GM18499 (cell line): Measurements from ENCODE around the gene C1QTNF1.

Experiments used
- ATAC-seq: cut with Tn5 transposase; IDR thresholded peaks from one replicate; pipeline ENCODE4 v1.9.1; 2021; ENCODE audit warnings: moderate number of reproducible peaks; ENCODE audit not compliant: insufficient read depth, unreplicated experiment

The C1QTNF1 gene

DNA sequence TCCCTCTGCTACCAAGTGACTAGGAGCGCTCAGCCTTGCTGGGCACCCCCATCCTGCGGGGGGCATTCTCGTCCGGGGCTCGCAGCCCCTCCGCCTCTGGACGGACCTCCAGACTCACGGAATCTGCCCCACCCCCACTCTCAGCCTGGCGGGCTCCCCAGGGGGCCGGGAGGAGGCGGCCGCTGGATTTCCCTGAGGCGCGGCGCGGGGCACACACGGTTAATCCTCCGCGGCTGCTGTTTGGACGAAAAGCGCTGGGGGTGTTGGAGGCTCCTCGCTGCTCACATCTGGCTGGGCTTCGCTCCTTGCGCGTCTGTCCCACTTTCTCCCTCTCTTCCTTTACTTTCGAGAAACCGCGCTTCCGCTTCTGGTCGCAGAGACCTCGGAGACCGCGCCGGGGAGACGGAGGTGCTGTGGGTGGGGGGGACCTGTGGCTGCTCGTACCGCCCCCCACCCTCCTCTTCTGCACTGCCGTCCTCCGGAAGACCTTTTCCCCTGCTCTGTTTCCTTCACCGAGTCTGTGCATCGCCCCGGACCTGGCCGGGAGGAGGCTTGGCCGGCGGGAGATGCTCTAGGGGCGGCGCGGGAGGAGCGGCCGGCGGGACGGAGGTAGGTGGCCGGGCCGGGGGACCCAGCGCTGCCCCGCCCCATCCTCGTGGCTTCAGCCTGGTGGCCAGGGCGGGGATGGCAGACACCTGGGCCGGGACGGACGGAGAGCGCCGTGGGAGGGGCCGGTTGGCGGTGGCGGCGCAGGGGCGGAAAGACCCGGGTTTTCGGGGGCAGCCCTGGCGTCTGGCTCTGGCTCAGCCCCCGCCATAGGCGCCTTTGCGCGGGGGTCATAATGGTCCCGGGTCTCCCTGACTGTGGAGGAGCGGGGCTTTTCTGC is at the start of gene C1QTNF1:
C1QTNF1 (plus strand) TSS at position 284 of the 886 bp plus-strand sequence. CDS start 19,800 bp downstream, outside the sequence.
- ATAC-seq = no peak

GRCh38 chr17:78974635-78975591 is 49.1 kb upstream of the C1QTNF1 start:
- no peak for ATAC-seq

- ATAC-seq = no peak
Measured at GRCh38 chr17:78976907-78977680, 46.9 kb upstream of the C1QTNF1 start.

- no peak for ATAC-seq
Measured at GRCh38 chr17:78977681-78977943, 46.4 kb upstream of the C1QTNF1 start.

- no peak for ATAC-seq
Measured at GRCh38 chr17:78977997-78978973, 45.7 kb upstream of the C1QTNF1 start.

DNA sequence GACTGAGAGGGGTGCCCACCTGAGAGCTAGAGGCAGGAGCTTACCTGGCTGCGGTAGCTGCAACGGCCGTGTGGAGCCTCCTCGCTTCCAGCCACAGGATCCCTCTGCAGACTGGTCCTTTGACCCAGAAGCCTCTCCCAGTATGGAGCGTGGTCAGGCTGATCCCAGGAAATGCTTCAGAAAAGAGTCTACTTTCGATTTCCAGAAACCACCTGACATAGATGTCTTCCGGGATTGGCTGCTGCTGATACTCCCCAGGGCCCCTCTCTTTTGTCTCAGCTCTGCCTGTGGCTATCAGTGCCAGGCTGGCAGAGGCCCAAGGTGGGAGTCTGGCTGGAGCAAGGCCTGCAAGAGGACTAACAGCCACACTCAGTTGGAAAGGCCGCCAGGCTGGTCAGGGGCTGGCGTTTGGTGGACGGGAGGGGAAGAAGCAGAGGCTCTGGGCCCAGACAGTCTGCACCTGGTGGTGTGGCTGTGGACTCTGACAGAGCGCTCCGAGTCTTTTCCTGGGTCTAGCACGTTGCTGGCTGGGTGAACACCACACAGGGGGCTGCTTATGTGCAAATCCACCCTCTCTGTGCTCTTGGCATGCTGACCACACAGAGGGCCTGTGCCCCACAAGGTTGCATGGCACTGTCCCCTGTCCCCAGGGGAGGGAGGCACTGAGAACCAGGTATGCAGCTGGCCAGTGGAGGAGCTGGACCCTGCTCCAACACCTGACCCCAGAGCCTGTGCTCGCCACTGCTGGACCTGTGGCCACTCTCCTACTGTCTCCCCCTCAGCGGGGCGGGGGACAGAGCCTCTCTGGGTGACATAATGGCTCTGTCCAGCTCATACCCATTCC is 44.0 kb upstream of the C1QTNF1 start, which contains the start of gene LGALS3BP:
LGALS3BP (minus strand) TSS at position 144 of the 844 bp plus-strand sequence. CDS start 2,732 bp downstream, outside the sequence.
- ATAC-seq = no peak

DNA sequence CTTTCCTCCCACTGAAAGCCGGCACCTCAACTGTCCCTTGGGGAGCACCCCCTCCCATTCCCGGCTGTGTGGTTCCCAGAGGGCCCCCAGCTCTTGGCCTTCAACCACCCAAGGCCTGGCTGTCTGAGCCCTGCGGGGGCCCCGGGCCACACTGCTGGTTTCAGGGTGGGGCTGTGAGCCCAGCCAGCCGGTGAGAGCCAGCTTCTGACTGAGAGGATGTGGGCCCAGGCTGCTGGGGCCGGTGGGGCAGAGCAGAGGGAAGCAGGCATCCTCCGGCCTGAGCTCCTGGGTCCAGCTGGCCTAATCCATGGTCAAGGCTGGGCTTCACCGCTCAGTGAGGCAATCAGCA is 43.4 kb upstream of the C1QTNF1 start:
- no peak for ATAC-seq

DNA sequence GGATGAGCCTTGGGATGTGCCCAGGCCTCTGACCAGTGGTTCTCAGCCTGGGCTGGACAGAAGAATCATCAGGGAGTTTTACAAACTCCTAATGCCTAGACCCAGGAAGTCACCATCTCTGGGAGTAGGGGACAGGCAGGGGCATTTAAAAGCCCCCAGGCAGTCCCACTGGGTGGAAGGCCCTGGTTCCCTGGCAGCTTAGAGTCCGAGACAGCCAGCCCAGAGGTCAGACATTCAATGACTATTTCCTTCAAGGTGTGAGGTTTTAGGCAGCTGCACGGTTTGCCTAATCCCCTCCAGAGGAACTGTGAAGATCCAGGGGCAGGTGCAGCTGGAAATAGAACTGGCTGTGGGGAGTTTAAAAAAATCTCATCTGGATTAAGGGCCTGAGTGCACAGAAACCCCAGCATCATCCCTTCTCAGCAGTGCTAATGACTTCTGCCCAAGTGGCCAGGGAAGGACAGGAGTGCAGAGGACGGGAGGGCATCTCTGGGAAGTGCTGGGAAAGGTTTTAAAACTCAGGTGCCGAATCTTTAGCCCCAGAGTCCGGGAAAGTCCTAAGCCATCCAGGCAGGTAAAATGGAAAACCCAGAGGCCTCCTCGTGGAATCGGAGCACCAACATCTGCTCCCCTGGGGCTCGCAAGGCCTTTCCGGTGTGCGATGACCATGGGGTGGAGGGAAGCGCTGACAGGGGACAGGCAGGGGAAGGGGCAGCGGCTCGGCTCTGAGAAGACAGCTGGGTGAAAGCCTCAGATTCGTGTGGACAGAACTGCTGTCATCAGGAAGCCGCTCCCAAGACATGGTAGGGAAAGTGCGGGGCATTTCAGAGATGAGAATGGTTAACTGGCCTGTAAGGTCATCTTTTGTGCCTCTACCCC is 42.7 kb upstream of the C1QTNF1 start:
- no peak for ATAC-seq

DNA sequence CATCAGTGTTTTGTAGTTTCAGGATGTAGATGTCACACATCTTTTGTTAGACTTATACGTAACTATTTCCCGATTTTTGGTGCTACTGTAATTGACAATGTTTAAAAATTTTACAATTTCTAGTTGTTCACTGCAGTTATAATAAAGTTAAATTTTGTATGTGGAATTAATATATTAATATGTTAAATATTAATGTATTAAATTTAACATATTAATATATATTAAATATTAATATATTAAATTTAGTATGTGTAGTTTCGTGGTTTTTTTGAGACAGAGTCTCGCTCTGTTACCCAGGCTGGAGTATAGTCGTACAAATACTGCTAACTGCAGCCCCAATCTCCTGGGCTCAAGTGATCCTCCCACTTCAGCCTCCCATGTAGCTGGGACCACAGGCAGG is 38.6 kb upstream of the C1QTNF1 start:
- ATAC-seq = no peak

GRCh38 chr17:78986048-78986648 is 37.8 kb upstream of the C1QTNF1 start:
- ATAC-seq = no peak

DNA sequence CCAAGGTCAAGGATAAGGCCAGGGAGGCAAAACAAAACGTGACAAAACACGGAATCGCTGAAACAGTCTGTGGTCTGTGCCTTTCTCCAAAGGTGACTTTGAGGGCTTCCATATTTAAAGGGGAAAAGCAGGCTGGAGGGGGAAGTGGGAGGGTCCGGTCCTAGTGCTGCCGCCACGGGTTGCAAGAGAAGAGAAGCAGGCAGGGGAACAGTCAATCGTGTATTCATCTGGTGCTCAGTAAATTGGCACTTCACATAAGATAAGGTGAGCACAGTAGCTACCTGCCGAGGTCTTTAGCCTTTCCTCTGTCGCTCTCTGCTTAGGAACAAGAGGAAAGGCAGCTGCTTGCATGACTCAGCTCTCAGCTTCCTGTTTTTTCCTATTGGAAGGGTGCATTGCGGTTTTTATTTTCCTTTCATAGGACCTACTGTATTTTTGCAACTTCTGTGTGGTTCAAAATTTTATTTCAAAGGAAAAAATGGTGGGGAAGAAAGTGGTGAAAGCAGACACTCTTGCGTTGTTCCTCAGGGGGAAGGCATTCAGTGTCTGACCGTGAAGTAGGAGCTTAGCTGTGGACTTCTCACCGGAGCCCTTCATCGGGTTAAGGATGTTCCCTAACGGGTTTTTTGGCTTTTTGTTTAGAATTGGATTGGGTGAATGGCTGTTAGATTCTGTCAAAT is 37.2 kb upstream of the C1QTNF1 start:
- ATAC-seq = no peak

- no peak for ATAC-seq
Measured at GRCh38 chr17:78988152-78988551, 35.8 kb upstream of the C1QTNF1 start.

DNA sequence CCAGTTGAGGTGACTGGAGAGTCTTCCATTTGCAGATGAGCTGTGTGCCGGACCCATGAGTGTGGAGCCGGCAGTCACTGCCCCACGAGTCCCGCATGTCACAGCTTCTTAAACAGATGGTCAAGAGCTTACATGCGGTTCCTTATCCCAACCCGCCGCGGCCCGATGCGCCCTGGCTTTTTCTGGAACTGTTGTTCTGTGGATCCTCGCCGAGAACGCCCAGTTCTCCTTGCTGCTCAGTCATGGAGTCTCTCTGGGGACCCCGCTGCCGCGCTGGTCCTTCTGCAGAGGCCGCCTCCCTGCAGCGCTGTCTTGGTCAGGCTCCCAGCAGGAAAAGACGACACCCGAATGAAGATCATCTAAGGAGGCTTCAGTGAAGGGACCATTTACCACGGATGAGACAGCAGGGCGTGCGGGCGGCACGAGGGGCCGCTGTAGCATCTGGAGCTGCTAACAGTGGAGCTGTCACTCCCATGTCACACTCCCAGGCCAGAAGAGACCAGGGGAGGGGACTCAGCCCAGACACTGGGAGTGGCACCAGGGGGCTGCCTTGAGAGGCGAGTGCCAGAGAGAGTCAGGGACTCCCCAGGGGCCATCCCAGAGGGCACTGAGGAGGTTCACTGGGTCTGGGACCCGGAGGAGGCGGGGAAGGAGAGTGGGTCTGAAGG is 33.5 kb upstream of the C1QTNF1 start:
- no peak for ATAC-seq

- no peak for ATAC-seq
Measured at GRCh38 chr17:78991017-78991738, 32.8 kb upstream of the C1QTNF1 start.

DNA sequence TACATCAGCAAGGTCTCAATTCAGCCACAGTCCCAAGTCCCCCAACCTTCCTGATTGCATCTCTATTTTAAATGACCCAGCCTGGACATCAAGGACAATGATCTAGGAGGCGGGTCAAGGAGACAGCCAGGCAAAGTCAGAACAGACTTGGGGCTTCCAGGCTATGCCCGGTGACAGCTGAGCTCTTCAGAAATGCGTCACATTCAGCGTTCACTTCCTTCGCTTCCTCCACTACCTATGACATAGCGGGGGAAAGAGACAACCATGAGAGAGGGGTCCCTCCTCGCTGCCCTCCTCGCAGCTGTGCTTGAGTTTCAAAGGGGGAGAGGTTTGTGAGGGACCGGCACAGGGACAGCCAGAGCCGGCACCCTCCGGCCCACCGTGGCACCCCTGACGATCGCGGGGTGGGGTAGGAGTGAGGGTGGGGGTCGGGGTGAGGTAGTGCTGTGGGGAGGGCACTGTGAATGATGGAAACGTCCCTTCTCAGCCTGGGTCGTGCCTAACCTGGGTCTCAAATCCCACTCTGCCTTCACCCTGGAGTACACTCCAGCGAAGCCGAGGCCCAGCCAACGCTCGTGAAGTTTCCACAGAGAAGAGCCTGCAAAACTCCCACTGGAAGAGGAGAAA is 31.9 kb upstream of the C1QTNF1 start:
- no peak for ATAC-seq
